GM15510 (cell line): ENCODE measurements around the gene AUH.

Experiments
- POLR2A ChIP-seq: IDR thresholded peaks from 3 replicates; pipeline ENCODE4 v1.6.1; 2011; ENCODE audit warnings: borderline replicate concordance; ENCODE audit not compliant: insufficient read length; ENCODE audit errors: extremely low read depth

Gene AUH

DNA sequence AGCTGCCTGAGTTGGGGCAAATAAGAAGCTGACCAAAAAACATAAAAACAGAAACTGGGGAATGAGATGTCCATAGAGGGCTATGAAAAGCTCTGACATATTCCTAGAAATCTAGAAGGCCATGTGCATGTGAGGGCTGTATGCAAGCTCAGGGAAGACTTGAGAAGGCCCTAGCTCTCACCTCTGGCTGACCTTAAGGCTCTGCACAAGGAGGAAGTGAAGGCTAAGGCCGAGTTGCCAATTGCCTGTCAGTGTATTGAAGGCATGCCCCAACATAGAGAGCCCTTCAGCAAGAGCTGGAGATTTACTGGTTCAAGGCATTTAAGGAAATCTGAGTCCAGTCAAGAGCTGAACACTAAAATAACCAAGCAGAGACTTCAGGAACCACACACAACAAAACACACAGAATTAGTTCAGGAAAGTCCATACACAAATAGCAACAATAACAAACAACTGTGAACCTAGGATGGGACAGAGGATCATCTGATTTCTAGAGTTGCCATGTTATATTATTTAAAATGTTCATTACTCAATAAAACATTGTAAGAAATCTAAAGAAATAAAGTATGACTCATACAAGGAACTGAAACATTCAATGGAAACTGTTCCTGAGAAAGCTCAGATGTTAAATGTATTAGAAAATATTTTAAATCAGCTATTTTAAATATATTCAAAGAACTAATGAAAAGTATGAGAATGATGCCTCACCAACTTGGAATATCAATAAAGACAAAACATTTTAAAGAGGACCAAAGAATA is 161.8 kb downstream of the AUH start:
- no peak for TF ChIP-seq POLR2A

DNA sequence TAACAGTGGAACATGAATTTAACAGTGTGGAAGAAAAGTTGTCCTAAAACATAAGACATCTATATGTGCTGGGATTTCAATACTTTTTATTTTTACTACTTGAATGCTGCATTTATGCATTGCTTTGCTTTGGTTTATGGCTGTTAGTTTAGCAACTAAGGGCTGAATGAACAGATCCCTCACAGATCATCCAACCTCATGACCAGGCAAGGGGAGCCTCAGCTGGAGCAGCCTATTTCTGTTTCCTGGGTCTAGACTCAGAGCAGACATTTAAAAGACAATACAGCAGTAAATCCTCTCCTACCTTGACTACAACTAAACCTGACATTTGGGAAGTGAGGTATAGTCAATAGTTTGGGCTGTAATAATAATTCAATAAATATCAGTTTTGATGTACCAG is 163.3 kb downstream of the AUH start:
- TF ChIP-seq POLR2A, result no peak

DNA sequence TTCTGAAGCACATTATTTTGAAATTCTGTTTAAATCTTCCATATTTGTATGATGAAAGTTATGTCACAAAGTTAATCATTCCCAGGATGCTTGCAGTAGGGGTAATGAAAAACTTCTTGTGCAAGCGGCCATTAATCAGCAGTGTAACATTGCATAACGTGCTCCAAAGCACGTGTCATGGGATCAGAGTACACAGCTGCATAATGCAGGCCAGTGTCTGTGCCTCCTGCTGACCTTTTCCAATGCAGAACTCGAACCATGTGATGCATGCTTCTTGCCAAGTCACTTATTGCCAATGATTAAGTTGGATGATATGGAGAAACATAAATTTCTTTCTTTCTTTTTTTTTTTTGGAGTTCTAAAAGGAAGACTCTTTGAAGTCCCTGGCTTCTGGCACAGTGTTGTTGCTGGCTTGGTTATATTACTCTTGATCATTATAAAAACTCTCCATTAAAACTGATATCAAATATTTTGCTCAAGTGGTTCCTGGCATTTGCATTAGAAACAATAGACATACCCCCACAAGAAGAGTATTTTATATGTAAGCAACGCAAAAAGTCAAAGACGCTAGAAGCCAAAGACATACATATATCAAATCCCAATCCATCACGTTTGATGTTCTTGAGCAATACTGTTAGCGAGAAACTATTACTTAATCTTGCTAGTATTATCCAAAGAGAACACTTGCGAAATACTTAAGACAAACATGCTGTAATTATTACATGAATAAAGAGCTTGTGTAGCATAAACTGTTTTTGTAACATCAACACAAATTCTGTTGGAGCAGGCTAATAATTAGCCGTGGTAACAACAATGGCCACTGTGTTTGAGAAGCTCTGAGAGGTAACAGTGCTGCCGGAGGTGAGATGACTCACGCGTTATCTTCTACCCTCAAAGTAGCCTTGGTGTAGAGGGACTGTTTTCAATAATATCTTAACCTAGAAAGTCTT is 164.2 kb downstream of the AUH start:
- no peak for TF ChIP-seq POLR2A

DNA sequence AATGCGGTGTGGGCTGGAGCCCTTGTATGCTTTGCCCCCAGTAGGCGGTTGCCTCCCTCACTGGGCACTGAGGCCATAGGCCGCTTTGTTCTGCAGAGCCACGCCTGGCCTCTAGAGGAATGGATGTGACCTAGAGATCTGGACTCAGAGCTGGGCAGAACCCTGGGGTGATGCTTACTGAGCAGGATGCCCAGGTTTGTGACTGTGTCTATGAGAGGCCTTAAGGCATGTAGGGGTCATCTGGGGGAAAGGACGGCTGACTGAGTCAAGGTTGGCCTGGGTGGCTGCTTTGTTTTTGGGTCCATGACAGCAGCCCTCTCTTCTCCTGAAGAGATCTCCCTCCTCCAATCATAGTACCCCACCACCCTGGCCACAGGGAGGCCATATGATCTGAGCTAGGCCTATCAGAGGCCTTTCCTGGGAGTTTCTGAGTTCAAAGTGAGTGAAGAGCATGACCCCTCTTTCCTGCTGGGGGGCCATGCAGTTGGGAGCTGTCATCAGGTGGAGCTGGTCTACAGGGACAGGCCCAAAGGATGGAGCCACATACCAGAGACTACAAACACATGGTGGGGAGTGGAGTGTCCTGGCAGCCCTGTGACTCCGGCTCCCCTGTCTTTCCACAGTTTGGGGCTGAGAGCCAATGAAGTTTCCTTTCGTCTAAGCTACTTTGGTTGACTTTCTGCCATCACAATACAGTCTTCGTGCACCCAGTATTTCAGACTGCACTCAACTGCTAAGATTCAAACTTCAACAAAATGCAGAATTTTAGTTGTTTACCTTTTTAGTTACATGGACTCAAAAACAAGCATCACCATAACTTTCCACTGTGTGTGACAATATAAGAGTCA is 165.4 kb downstream of the AUH start:
- no peak for TF ChIP-seq POLR2A

DNA sequence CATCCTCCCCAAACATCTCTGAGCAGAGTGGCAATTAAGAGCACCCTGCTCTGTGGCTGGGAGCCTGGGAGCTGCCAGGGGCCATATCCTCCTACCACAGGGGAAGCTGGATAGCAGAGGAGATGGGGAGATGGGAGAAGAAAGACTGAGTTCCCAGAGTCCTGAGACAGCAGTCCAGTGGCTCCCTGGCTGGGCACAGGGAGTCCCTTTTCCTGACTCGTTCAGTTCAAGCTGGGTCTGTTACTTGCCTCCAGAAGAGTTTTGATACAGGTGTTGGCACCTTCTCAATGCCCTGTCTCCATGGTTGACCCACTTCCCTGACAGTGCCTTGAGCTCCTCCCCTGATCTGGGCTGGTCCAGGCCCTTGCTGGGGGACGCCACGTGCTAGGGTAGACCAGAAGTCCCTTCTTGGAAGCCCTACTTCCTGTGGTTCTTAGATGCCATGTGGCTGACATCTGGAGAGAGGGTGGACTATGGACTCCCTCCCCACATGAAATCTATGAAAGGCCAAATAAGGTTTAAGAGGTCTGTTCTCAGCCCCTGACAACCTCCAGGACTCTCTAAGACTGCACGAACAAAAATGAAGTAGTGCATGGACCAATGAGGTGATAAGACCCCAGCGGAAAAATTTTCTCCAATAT is 166.2 kb downstream of the AUH start:
- no peak for TF ChIP-seq POLR2A

DNA sequence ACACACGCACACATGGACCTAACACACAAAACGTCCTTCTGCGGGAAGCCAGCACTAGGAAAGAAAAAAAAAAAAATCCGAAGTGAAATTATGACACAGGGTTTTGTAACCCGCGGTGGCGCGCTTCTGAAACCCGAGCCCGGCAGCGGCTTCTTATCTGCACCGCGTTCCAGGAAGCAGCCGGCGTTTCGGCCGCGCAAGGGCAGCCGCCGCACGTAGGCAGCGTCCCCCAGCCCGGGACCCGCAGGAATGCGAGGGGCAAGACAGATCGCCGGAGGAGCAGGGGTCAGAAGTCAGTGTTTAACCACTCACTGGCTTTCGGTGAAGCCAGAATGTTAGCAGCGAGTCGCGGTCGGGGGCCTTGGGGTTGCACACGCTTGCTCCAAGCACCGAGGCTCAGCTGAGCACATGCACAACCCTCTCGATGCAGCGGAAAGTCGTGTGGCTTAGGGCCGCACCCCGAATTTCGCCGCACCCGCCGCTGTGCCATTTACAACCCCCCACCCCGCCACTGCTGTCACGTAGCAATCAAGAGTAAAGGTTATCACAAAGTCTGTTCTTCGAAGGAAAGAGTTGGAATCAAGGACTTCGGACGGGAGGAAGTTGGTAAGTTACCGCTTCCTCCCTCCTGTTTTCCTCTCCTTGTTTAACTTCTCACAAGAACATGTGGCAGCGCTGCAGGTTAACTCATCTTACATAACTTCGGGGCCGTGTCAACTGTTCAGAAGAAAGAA is 167.9 kb downstream of the AUH start:
- TF ChIP-seq POLR2A, result peak; percentile 12

DNA sequence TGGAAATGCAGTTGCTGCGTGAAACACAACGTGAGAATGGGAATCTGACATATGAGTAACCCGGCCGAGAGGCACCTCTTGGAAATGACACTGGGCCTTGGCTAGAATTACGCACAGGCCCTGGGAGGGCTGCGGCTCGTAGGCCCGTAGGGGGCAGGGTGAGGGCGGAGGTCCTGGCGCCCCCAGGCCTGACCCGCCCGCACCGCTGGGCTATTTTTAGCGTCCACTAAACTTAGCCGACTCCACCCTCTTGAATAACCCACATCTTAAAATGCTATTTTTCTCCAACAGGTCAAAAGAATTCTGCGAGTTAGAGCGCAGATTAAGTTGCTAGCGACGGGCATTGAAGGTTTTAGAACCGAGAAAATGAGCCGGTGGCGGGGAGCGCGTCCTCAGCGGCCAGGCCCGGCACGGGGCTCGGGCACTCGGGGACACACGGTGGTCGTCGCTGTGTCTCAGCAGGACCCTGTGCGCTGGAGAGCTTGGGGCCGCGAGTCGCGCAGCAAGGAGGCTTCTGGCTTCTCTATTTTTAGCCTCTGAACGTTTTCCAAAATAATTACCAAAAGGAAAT is 168.5 kb downstream of the AUH start:
- no peak for TF ChIP-seq POLR2A

DNA sequence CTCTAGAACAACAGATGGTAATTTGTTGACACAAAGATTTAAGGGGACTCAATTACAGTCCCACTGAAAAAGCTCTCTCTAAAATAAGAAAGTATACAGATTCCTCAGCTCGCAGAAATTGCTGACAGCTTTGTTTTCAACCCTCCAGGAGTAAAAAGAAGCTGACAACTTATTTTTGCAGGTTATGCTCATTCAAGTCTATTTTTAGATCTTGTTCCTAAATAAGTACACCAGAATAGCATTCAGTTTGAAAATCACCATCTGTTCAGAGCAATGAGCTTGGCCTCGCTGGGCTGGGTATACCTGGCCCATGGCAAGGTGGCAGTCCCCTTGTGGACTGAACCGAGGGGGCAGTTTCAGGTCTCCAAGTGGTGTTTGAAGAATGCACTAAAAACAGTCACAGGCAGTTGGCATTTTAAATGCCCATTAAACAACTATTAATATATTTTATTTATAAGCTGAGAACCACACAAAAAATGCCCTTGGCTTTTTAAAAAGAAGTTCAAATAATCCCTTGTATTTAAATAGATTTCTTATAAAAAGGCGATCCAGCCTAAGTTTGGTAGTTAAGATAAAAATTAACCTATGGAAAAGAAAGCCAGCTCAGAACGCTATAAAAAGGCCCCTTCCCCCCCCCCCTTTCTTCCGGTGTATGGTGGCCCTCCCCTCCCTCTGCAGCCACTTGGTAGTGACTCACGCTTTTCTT is 169.2 kb downstream of the AUH start:
- TF ChIP-seq POLR2A, result no peak

DNA sequence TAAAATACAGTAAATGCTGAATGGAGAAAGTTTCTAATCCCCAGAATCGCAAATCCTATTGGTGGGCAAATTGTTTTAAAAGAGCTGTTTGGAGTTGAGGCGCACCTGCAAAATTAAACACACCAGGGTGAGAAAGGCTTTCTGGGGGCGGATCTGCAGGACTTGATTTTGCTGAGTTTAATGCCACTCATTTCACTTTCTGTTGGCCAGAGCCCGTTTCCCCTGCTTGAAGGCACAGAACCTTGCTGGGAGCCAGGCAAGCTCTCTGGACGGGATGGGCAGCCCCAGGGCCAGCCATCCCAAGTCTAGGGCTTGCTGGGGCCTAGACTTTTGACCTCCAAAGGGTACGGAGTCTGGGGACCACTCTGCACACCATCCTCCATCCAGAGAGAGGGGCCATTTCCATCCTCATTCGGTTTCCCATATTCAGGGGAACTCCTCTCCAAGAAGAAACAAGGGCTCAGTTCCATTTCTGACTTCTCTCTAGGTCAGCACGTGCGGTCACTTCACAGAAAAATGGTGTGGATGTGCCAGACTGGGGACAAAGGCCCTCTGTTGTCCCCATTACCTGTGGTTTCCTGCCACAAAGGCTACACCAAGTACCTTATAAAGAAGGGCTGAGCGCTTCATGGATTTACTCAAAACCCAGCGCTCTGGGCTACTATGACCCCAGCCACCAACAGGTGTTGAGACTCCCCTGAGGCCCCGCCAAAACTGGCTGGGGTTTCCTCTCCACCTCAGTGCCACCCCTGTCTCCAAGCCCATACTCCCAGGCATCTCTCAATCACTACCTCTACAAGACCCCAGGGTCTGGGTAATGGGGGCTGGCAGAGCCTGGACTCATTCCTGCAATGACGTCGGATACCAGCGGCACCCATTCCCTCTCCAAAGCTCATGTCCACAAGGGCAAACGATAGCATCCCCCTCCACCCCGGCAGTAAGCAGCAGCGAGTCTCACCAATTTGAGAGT is 170.0 kb downstream of the AUH start:
- TF ChIP-seq POLR2A, result no peak

DNA sequence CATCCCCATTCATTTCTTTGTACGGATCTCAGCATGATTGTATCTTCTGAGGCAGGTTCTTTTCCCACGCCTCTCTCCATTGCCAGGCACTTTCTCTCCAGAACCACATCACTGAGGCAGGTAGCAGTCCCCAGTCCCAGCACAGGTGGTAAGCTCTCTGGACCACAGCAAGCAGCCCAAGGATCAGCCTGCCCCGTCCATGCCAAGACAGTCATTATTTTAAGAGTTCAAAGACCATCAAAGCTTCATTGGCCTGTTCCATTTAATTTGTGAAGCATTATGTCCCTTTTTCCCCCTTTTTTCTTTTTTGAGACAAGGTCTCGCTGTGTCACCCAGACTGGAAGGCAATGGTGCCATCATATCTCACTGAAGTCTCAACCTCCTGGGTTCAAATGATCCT is 171.7 kb downstream of the AUH start:
- no peak for TF ChIP-seq POLR2A

DNA sequence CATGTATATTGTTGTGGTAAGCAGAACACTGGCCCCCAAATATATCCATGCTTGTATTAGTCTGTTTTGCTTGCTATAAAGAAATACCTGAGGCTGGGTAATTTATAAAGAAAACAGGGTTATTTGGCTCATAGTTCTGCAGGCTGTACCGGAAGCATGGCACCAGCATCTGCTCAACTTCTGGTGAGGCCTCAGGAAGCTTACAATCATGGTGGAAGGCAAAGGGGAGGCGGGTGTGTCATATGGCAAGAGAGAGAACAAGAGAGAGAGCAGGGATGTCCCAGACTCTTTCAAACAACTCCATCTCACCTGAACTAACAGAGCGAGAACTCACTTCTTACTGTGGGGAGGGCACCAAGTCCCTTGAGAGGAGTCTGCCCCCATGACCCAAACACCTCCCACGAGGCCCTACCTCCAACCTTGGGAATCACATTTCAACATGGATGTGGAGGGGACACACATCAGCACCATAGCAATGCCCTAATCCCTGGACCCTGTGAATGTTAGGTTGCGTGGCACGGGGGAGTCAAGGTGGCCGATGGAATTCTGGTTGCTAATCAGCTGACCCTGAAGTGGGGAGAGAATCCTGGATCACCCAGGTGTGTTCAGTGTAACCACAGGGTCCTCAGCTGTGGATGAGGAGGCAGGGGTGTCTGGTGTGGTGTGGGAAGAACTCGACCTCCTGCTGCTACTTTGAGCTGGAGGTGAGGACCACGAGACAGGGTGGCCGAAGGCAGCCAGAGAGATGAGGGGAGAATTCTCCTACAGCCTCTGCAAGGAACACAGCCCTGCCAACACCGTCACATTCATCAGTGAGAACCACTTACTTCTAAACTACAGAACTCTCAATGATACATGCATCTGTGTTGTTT is 172.8 kb downstream of the AUH start:
- TF ChIP-seq POLR2A, result no peak

DNA sequence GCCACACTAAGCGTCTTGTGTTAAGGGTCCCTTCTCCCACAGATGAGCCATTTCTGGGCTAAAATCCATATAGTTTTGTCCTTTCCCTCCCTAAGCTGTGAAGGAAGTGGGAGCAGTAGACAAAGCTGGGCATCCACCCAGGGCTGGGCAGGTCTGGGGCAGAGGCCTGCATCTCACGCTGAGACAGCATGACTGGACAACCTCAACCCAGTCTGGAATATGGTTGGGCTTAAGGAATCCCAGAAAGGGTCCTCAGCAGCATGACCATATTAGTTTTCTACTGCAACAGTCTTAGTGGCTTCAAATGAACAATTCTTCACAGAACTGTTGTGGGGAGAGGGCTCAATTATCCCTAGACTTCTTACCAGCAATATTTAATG is 173.8 kb downstream of the AUH start:
- no peak for TF ChIP-seq POLR2A
